ENCODE measurements around the gene FOXL1. TPM values are rescaled to one million over a fixed set of nuclear protein-coding genes. Genes with fewer than 3 reads are reported as not detected.

The FOXL1 gene
- total RNA-seq, 3 donors from 2014 or later (not counting 1 experiment from before 2014, with no cell fraction given): 0.10 TPM; not detected in 2

- intact Hi-C loops (cut with micrococcal nuclease): no loop called here
- peaks cover 15% of the 10 kb centered on the region for H3K27me3 ChIP-seq (ENCODE audit: control insufficient read depth, insufficient read depth, low read length)
These were observed 5.7 kb upstream of the FOXL1 start for GRCh38 chr16:86572606-86573005.

GRCh38 chr16:86573215-86573614 lies 5.1 kb upstream of the FOXL1 start:
- H3K27ac ChIP-seq (ENCODE audit: low read length): no peak overlapping the region
- Mint-ChIP-seq H3K27ac (no peak overlapping the region), H3K9me3 (no peaks in the 10 kb centered on the region), H3K27me3 (ENCODE audit: low read depth in 2 of 2) (peaks cover 50 to 60% of the 10 kb centered on the region in 2 donors), H3K4me3 (no peak overlapping the region), H3K4me1 (peaks cover 3 to 7% of the 10 kb centered on the region in 2 donors), H3K36me3 (no peaks in the 10 kb centered on the region)
- no peak for TF ChIP-seq CTCF (IDR thresholded peaks at IDR 0.05)
- H3K4me3 ChIP-seq (ENCODE audit: low read length): no peak overlapping the region
- H3K36me3 ChIP-seq (ENCODE audit: control insufficient read depth, insufficient read depth, low read length): no peaks in the 10 kb centered on the region
- H3K9me3 ChIP-seq (ENCODE audit: control insufficient read depth, insufficient read depth, low read length): no peaks in the 10 kb centered on the region
- peaks cover 12% of the 10 kb centered on the region for H3K4me1 ChIP-seq (ENCODE audit: control insufficient read depth, insufficient read depth, low read length)
- no peak for DNase-seq
- intact Hi-C loops (cut with micrococcal nuclease): no loop called here
- 82% methylated on average over 8 of the region's 8 CpGs for WGBS (ENCODE audit: insufficient coverage)
- H3K27me3 ChIP-seq (ENCODE audit: control insufficient read depth, insufficient read depth, low read length): peaks cover 20% of the 10 kb centered on the region
- ATAC-seq: no peak

More at GRCh38 chr16:86572606-86573005, 5.7 kb upstream of the FOXL1 start:
- 94% methylated on average over 6 of the region's 8 CpGs for WGBS (ENCODE audit: insufficient coverage)
- DNase-seq (no peak), ATAC-seq (no peak)
- H3K4me1 ChIP-seq (ENCODE audit: control insufficient read depth, insufficient read depth, low read length): peaks cover 12% of the 10 kb centered on the region
- no peaks in the 10 kb centered on the region for H3K36me3 ChIP-seq (ENCODE audit: control insufficient read depth, insufficient read depth, low read length)
- Mint-ChIP-seq H3K4me1 (peaks cover 0 to 7% of the 10 kb centered on the region in 2 donors), H3K9me3 (no peaks in the 10 kb centered on the region), H3K27ac (no peak overlapping the region), H3K4me3 (no peak overlapping the region), H3K36me3 (no peaks in the 10 kb centered on the region), H3K27me3 (ENCODE audit: low read depth in 2 of 2) (peaks cover 44 to 54% of the 10 kb centered on the region in 2 donors)
- H3K9me3 ChIP-seq (ENCODE audit: control insufficient read depth, insufficient read depth, low read length): no peaks in the 10 kb centered on the region
- no peak overlapping the region for H3K27ac ChIP-seq (ENCODE audit: low read length)
- no peak overlapping the region for H3K4me3 ChIP-seq (ENCODE audit: low read length)
- no peak for TF ChIP-seq CTCF (IDR thresholded peaks at IDR 0.05)

- H3K4me1 ChIP-seq (ENCODE audit: control insufficient read depth, insufficient read depth, low read length): peaks cover 12% of the 10 kb centered on the region
- Mint-ChIP-seq H3K9me3 (no peaks in the 10 kb centered on the region), H3K4me3 (no peak overlapping the region), H3K27me3 (ENCODE audit: low read depth in 2 of 2) (peaks cover 56 to 63% of the 10 kb centered on the region in 2 donors), H3K4me1 (peaks cover 5 to 10% of the 10 kb centered on the region in 2 donors), H3K27ac (no peak overlapping the region), H3K36me3 (no peaks in the 10 kb centered on the region)
- no peaks in the 10 kb centered on the region for H3K9me3 ChIP-seq (ENCODE audit: control insufficient read depth, insufficient read depth, low read length)
- H3K36me3 ChIP-seq (ENCODE audit: control insufficient read depth, insufficient read depth, low read length): no peaks in the 10 kb centered on the region
- no peak for ATAC-seq
- 61% methylated on average over 13 of the region's 13 CpGs for WGBS (ENCODE audit: insufficient coverage)
- TF ChIP-seq CTCF (IDR thresholded peaks at IDR 0.05): no peak
- no peak overlapping the region for H3K27ac ChIP-seq (ENCODE audit: low read length)
- no peak overlapping the region for H3K4me3 ChIP-seq (ENCODE audit: low read length)
- peaks cover 21% of the 10 kb centered on the region for H3K27me3 ChIP-seq (ENCODE audit: control insufficient read depth, insufficient read depth, low read length)
- no peak for DNase-seq
- intact Hi-C loops (cut with micrococcal nuclease): no loop called here
These were observed 4.5 kb upstream of the FOXL1 start for GRCh38 chr16:86573646-86574508.
